A673 (cell line): ENCODE data around the gene PNPLA3. TPM values are rescaled to one million over a fixed set of nuclear protein-coding genes. Genes with fewer than 3 reads are reported as not detected.
"Not testable (repeated sequence)": the region's sequence is repeated elsewhere in the genome, so short reads cannot be mapped to it uniquely, and the experiment has no call there.

Experiments
- BruUV-seq: library from RNA; stranded (reverse); fragments of 400-500 nt; replicated peaks from 2 replicates; lab custom pipeline; 2021; lab: Mats Ljungman, UMichigan
- CTCF ChIA-PET: fragments of 300-600 bp; sonication (Branson Sonifier 250); formaldehyde crosslinking; loops from one replicate; lab custom pipeline; 2022; ENCODE audit warnings: antibody characterized with exemption; lab: Charles Lee
- POLR2A ChIA-PET: fragments of 300-600 bp; sonication (Branson Sonifier 250); formaldehyde crosslinking; loops from one replicate; lab custom pipeline; 2022; ENCODE audit warnings: antibody characterized with exemption; ENCODE audit not compliant: low non-redundant PET; lab: Charles Lee
- DNase-seq: peaks from one replicate; pipeline ENCODE4 v3.0.0-alpha.2; 2015; ENCODE audit warnings: low spot score
- H3K27ac ChIP-seq: fragments of 200-600 bp; sonication (generic); 2 replicates; pipeline ENCODE4 v1.5.1; 2016; ENCODE audit warnings: mixed run types, low read depth, mild to moderate bottlenecking, mixed read lengths, antibody characterized with exemption, low read length; ENCODE audit not compliant: poor library complexity, severe bottlenecking
- H3K27me3 ChIP-seq: fragments of 200-600 bp; sonication (generic); replicated peaks from 2 replicates; pipeline ENCODE4 v1.6.1; 2017; ENCODE audit warnings: mixed run types, low read depth, mild to moderate bottlenecking, mixed read lengths, antibody characterized with exemption, low read length; ENCODE audit not compliant: insufficient read depth, poor library complexity
- H3K36me3 ChIP-seq: fragments of 200-600 bp; sonication (generic); 2 replicates; pipeline ENCODE4 v1.6.1; 2016; ENCODE audit warnings: mixed run types, mild to moderate bottlenecking, mixed read lengths, antibody characterized with exemption, low read length; ENCODE audit not compliant: insufficient read depth, poor library complexity, severe bottlenecking
- H3K4me1 ChIP-seq: fragments of 200-600 bp; sonication (generic); 2 replicates; pipeline ENCODE4 v1.6.1; 2017; ENCODE audit warnings: mixed run types, mild to moderate bottlenecking, mixed read lengths, antibody characterized with exemption, low read length; ENCODE audit not compliant: insufficient read depth, poor library complexity, severe bottlenecking
- H3K4me3 ChIP-seq: fragments of 200-600 bp; sonication (generic); 2 replicates; pipeline ENCODE4 v1.5.1; 2016; ENCODE audit warnings: low read depth, mixed run types, mild to moderate bottlenecking, mixed read lengths, low read length; ENCODE audit not compliant: poor library complexity, severe bottlenecking
- H3K9me3 ChIP-seq: fragments of 200-600 bp; sonication (generic); 2 replicates; pipeline ENCODE4 v1.6.1; 2016; ENCODE audit warnings: mixed run types, low read depth, mild to moderate bottlenecking, mixed read lengths, antibody characterized with exemption, low read length; ENCODE audit not compliant: poor library complexity, severe bottlenecking
- CTCF ChIP-seq: fragments of 300-800, 200-600 bp; sonication (generic); conservative IDR thresholded peaks from 2 replicates; pipeline ENCODE4 v1.5.1; 2017; ENCODE audit warnings: low read depth, mild to moderate bottlenecking, antibody characterized with exemption, low read length, moderate library complexity, mixed read lengths
- EZH2 ChIP-seq: fragments of 200-600 bp; sonication (generic); IDR thresholded peaks from 2 replicates; pipeline ENCODE4 v1.6.1; 2017; ENCODE audit warnings: borderline replicate concordance, low read depth, mild to moderate bottlenecking, mixed read lengths, antibody characterized with exemption, low read length; ENCODE audit not compliant: poor library complexity, severe bottlenecking
- intact Hi-C: fragments of 100-400 bp; cut with micrococcal nuclease; formaldehyde crosslinking; loops from one replicate; pipeline ENCODE4 v1.10.0; 2022; ENCODE audit not compliant: unreplicated experiment
- total RNA-seq: library from RNA; stranded (reverse); gene quantifications from 2 replicates; pipeline ENCODE4 v1.2.3, GENCODE V29; 2021

PNPLA3 gene
- total RNA-seq, 1 experiment from 2014 or later: 11.8 TPM

- peaks cover 3% of the 10 kb centered on the region for H3K27me3 ChIP-seq
- CTCF ChIA-PET: interaction anchor here (0.5 kb wide), 1 partner anchor 511 kb away, joined by 9 read pairs; no protein-coding TSS in a partner anchor
- DNase-seq: no peak
- no peaks in the 10 kb centered on the region for H3K36me3 ChIP-seq
- H3K4me1 ChIP-seq: no peaks in the 10 kb centered on the region
- no peak overlapping the region for H3K4me3 ChIP-seq
- no peak for TF ChIP-seq CTCF
- TF ChIP-seq EZH2: no peak
- intact Hi-C loops: no loop called here
- no peak overlapping the region for H3K27ac ChIP-seq
- BruUV-seq: no TSS peak
- no peaks in the 10 kb centered on the region for H3K9me3 ChIP-seq
- POLR2A ChIA-PET: no interaction called here
Measured at GRCh38 chr22:43901976-43902643, 21.5 kb upstream of the PNPLA3 start.

GRCh38 chr22:43903033-43903432 is 20.6 kb upstream of the PNPLA3 start:
- H3K27ac ChIP-seq, H3K4me1 ChIP-seq, H3K9me3 ChIP-seq, H3K4me3 ChIP-seq, H3K27me3 ChIP-seq, DNase-seq, intact Hi-C loops, H3K36me3 ChIP-seq, BruUV-seq: not testable (repeated sequence)
- POLR2A ChIA-PET: interaction anchor here (0.6 kb wide), 1 partner anchor 30 kb away, joined by 6 read pairs; no protein-coding TSS in a partner anchor
- CTCF ChIA-PET: interaction anchor here (0.6 to 0.7 kb wide), 2 partner anchors 20 to 86 kb away, joined by 3 to 5 read pairs; no protein-coding TSS in a partner anchor

DNA sequence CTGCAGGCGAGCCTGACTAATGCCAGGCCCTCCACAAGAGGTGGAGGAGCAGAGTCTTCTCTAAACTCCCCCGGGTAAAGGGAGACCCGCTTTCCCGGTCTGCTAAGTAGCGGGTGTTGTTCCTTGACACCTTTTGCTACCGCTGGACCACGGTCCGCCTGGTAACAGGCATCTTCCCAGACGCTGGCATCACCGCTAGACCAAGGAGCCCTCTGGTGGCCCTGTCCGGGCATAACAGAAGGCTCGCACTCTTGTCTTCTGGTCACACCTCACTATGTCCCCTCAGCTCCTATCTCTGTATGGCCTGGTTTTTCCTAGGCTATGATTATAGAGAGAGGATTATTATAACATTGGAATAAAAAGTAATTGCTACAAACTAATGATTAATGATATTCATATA is 19.2 kb upstream of the PNPLA3 start:
- BruUV-seq, H3K27me3 ChIP-seq, intact Hi-C loops, H3K4me1 ChIP-seq, H3K4me3 ChIP-seq, H3K36me3 ChIP-seq, H3K9me3 ChIP-seq, POLR2A ChIA-PET, DNase-seq, H3K27ac ChIP-seq: not testable (repeated sequence)
- TF ChIP-seq CTCF: peak; percentile 41
- CTCF ChIA-PET: interaction anchor here (0.5 kb wide), 1 partner anchor 608 kb away, joined by 3 read pairs; no protein-coding TSS in a partner anchor

DNA sequence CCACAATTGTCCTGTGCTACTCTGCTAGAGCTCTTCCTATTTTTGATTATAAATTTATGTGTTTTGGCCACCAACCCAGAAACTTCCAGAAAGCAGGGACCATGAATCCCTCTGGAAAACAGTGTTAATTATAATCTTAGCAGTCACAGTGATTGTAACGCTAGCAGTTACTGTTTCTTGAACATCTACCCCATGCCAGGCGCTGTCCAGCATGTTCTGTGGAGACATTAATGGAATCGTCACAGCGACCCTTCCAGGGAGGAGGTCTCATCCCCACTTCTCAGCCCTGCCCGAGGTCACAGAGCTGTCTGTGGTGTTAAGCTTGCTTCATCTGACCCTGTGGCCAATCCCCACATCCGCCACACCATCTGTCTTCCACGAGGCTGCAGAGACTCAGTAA is 17.9 kb upstream of the PNPLA3 start:
- Histone ChIP-seq H3K4me3 (no peak overlapping the region), H3K27me3 (peaks cover 8% of the 10 kb centered on the region), H3K36me3 (no peaks in the 10 kb centered on the region), H3K9me3 (no peaks in the 10 kb centered on the region), H3K4me1 (no peaks in the 10 kb centered on the region), H3K27ac (no peak overlapping the region)
- TF ChIP-seq EZH2 (no peak), CTCF (no peak)
- DNase-seq: no peak
- intact Hi-C loops: no loop called here
- no TSS peak for BruUV-seq
- CTCF ChIA-PET: no interaction called here
- POLR2A ChIA-PET: no interaction called here
